Naive thymus-derived CD8-positive, alpha-beta T cell (primary cell): ENCODE data around the gene KEL. TPM values are rescaled to one million over a fixed set of nuclear protein-coding genes. Genes with fewer than 3 reads are reported as not detected.

Source experiments
- ATAC-seq, 2 donors: fragments of 150-1000 bp; cut with Tn5 transposase in 1 of 2; sonication (Bioruptor Pico), chemical (Tn5 transposase) in 1 of 2; 1 replicate in 1 of 2; 2 replicates in 1 of 2; pipeline ENCODE4 v1.10.0; 2021; ENCODE audit warnings: mild to moderate bottlenecking in 2 of 2, moderate library complexity in 2 of 2
- POLR2A ChIA-PET: fragments of 350-600 bp; sonication (Branson Sonifier 250); formaldehyde crosslinking; loops from one replicate; lab custom pipeline; 2021; ENCODE audit warnings: antibody characterized with exemption; lab: Charles Lee
- DNase-seq, 10 donors: peaks; one replicate each; pipeline versions ENCODE4 v3.0.0 to v3.0.0-alpha.2; 2020 to 2022
- H3K27ac Mint-ChIP-seq, 10 donors: one replicate each; pipeline ENCODE4 v1.8.0; 2020 to 2022; ENCODE audit warnings: mild to moderate bottlenecking in 10 of 10, mixed read lengths in 10 of 10, moderate library complexity in 4 of 10, inconsistent platforms in 1 of 10
- H3K27me3 Mint-ChIP-seq, 5 donors: one replicate each; pipeline ENCODE4 v1.8.0; 2021 to 2022; ENCODE audit warnings: mixed read lengths in 5 of 5
- H3K36me3 Mint-ChIP-seq, 3 donors: one replicate each; pipeline ENCODE4 v1.8.0; 2020 to 2022; ENCODE audit warnings: mixed read lengths in 3 of 3, mild to moderate bottlenecking in 2 of 3, inconsistent platforms in 1 of 3
- H3K4me1 Mint-ChIP-seq, 4 donors: one replicate each; pipeline ENCODE4 v1.8.0; 2021 to 2022; ENCODE audit warnings: mixed read lengths in 4 of 4
- H3K4me3 Mint-ChIP-seq, 10 donors: one replicate each; pipeline ENCODE4 v1.8.0; 2020 to 2022; ENCODE audit warnings: mild to moderate bottlenecking in 10 of 10, mixed read lengths in 10 of 10, moderate library complexity in 6 of 10, inconsistent platforms in 1 of 10
- H3K9me3 Mint-ChIP-seq, 9 donors: one replicate each; pipeline ENCODE4 v1.8.0; 2020 to 2022; ENCODE audit warnings: mixed read lengths in 9 of 9, mild to moderate bottlenecking in 3 of 9, inconsistent platforms in 1 of 9, moderate library complexity in 1 of 9
- polyA plus RNA-seq, 3 donors: library from polyadenylated mRNA; unstranded; fragments of 300-500 nt; fragmentation: Illumina TruSeq; gene quantifications; one replicate each; pipeline ENCODE4 v1.2.3, GENCODE V29; 2021
- total RNA-seq, 8 experiments: library from RNA in 2 of 8; stranded (reverse) in 2 of 8; gene quantifications; one replicate each; pipeline ENCODE4 v1.2.3 and lab custom pipeline; 2021 to 2026

The KEL gene
- total RNA-seq, result under 1 TPM; 0.47 to 0.70 TPM
- polyA plus RNA-seq, result not detected
- total RNA-seq (lab: John Stamatoyannopoulos, UW), result 0 to 0.26 (median 0.08) reads per million in 6 experiments

- no peaks in the 10 kb centered on the region for H3K36me3 Mint-ChIP-seq
- no peak within 1 kb of the TSS for H3K4me3 Mint-ChIP-seq
- DNase-seq (no peak), ATAC-seq (no peak)
- H3K27ac Mint-ChIP-seq, result peak within 1 kb of the TSS in 1 of 10 donors; percentile 49
- POLR2A ChIA-PET, result no interaction called here
- H3K9me3 Mint-ChIP-seq, result no peaks in the 10 kb centered on the region
- H3K4me1 Mint-ChIP-seq, result no peaks in the 10 kb centered on the region
- peaks cover 15 to 42% (median 36%) of the 10 kb centered on the region in 5 donors for H3K27me3 Mint-ChIP-seq
Measured at GRCh38 chr7:142961973-142962926, at the start of gene KEL. TSS of gene KEL (minus strand) at chr7:142962363. CDS start at chr7:142962206, 157 bp downstream.

GRCh38 chr7:143008007-143008901 is 46.1 kb upstream of the KEL start:
- POLR2A ChIA-PET, result no interaction called here
- Mint-ChIP-seq H3K9me3 (no peaks in the 10 kb centered on the region), H3K27ac (no peak overlapping the region), H3K4me3 (no peak overlapping the region), H3K36me3 (no peaks in the 10 kb centered on the region), H3K4me1 (peaks cover 2 to 26% (median 5%) of the 10 kb centered on the region in 4 donors), H3K27me3 (peaks cover 0 to 8% (median 3%) of the 10 kb centered on the region in 5 donors)
- peak; percentile 91 to 94 for ATAC-seq
- DNase-seq, result peak; percentile 63 to 88 (median 76)

- Mint-ChIP-seq H3K9me3 (no peaks in the 10 kb centered on the region), H3K36me3 (peaks cover 0 to 5% (median 0%) of the 10 kb centered on the region in 3 donors), H3K27ac (no peak overlapping the region), H3K4me3 (no peak overlapping the region), H3K4me1 (peaks cover 4 to 20% (median 10%) of the 10 kb centered on the region in 4 donors), H3K27me3 (peaks cover 0 to 3% (median 3%) of the 10 kb centered on the region in 5 donors)
- POLR2A ChIA-PET, result no interaction called here
- ATAC-seq (no peak), DNase-seq (no peak)
Measured at GRCh38 chr7:143005632-143006260, 43.6 kb upstream of the KEL start.

- Mint-ChIP-seq H3K36me3 (peaks cover 0 to 5% (median 0%) of the 10 kb centered on the region in 3 donors), H3K27ac (peak overlapping the region in 7 of 10 donors; percentile 2 to 85 (median 33)), H3K27me3 (peaks cover 0 to 3% (median 3%) of the 10 kb centered on the region in 5 donors), H3K9me3 (no peaks in the 10 kb centered on the region), H3K4me1 (peaks cover 4 to 13% (median 10%) of the 10 kb centered on the region in 4 donors), H3K4me3 (peak overlapping the region; percentile 70 to 89 (median 84))
- DNase-seq (peak in 8 of 10 donors; percentile 8 to 74 (median 57)), ATAC-seq (peak; percentile 75 to 86)
- POLR2A ChIA-PET, result interaction anchor here (1.4 to 3.7 kb wide), 2 partner anchors 148 to 195 kb away, joined by 4 to 12 read pairs; partner anchors contain the start of gene EPHB6
Measured at GRCh38 chr7:143003393-143004051, 41.4 kb upstream of the KEL start.

GRCh38 chr7:143002898-143003297 is 40.7 kb upstream of the KEL start:
- POLR2A ChIA-PET, result interaction anchor here (1.4 to 3.7 kb wide), 2 partner anchors 148 to 194 kb away, joined by 4 to 12 read pairs; partner anchors contain the start of gene EPHB6
- Mint-ChIP-seq H3K4me1 (peaks cover 4 to 13% (median 8%) of the 10 kb centered on the region in 4 donors), H3K27me3 (peaks cover 0 to 3% (median 2%) of the 10 kb centered on the region in 5 donors), H3K27ac (peak overlapping the region in 5 of 10 donors; percentile 4 to 85 (median 33)), H3K4me3 (peak overlapping the region; percentile 70 to 89 (median 84)), H3K36me3 (peaks cover 0 to 5% (median 0%) of the 10 kb centered on the region in 3 donors), H3K9me3 (no peaks in the 10 kb centered on the region)
- no peak for DNase-seq
- ATAC-seq, result no peak

GRCh38 chr7:143002106-143002505 is 39.9 kb upstream of the KEL start:
- POLR2A ChIA-PET, result interaction anchor here (0.6 to 3.7 kb wide), 2 partner anchors 147 to 589 kb away, joined by 3 to 12 read pairs; partner anchors contain the start of gene EPHB6
- no peak overlapping the region for H3K4me3 Mint-ChIP-seq
- peak in 2 of 10 donors; percentile 12 to 16 for DNase-seq
- peaks cover 4 to 11% (median 7%) of the 10 kb centered on the region in 4 donors for H3K4me1 Mint-ChIP-seq
- H3K27me3 Mint-ChIP-seq, result peaks cover 0 to 1% (median 0%) of the 10 kb centered on the region in 5 donors
- no peaks in the 10 kb centered on the region for H3K9me3 Mint-ChIP-seq
- no peak for ATAC-seq
- no peak overlapping the region for H3K27ac Mint-ChIP-seq
- peaks cover 0 to 5% (median 0%) of the 10 kb centered on the region in 3 donors for H3K36me3 Mint-ChIP-seq

- peaks cover 4 to 11% (median 7%) of the 10 kb centered on the region in 4 donors for H3K4me1 Mint-ChIP-seq
- no peaks in the 10 kb centered on the region for H3K9me3 Mint-ChIP-seq
- no peak overlapping the region for H3K4me3 Mint-ChIP-seq
- H3K27me3 Mint-ChIP-seq, result peaks cover 0 to 1% (median 0%) of the 10 kb centered on the region in 5 donors
- ATAC-seq, result no peak
- peak overlapping the region in 1 of 10 donors; percentile 43 for H3K27ac Mint-ChIP-seq
- POLR2A ChIA-PET, result interaction anchor here (3.7 kb wide), 1 partner anchor 145 kb away, joined by 12 read pairs; the partner anchor contains the start of gene EPHB6
- no peak for DNase-seq
- peaks cover 0 to 5% (median 0%) of the 10 kb centered on the region in 3 donors for H3K36me3 Mint-ChIP-seq
Measured at GRCh38 chr7:143000648-143001047, 38.5 kb upstream of the KEL start.

- H3K4me3 Mint-ChIP-seq, result no peak overlapping the region
- H3K36me3 Mint-ChIP-seq, result peaks cover 0 to 5% (median 0%) of the 10 kb centered on the region in 3 donors
- peaks cover 4 to 11% (median 7%) of the 10 kb centered on the region in 4 donors for H3K4me1 Mint-ChIP-seq
- ATAC-seq (no peak), DNase-seq (no peak)
- no peaks in the 10 kb centered on the region for H3K27me3 Mint-ChIP-seq
- POLR2A ChIA-PET, result interaction anchor here (3.7 kb wide), 1 partner anchor 144 kb away, joined by 12 read pairs; the partner anchor contains the start of gene EPHB6
- no peak overlapping the region for H3K27ac Mint-ChIP-seq
- no peaks in the 10 kb centered on the region for H3K9me3 Mint-ChIP-seq
Measured at GRCh38 chr7:142999793-143000192, 37.6 kb upstream of the KEL start.

- H3K36me3 Mint-ChIP-seq, result peaks cover 0 to 5% (median 0%) of the 10 kb centered on the region in 3 donors
Measured at GRCh38 chr7:142998966-142999365, 36.8 kb upstream of the KEL start.

GRCh38 chr7:142997456-142997989 is 35.4 kb upstream of the KEL start:
- ATAC-seq (no peak), DNase-seq (no peak)
- Mint-ChIP-seq H3K27me3 (peaks cover 0 to 5% (median 0%) of the 10 kb centered on the region in 5 donors), H3K4me3 (no peak overlapping the region), H3K36me3 (peaks cover 0 to 5% (median 4%) of the 10 kb centered on the region in 3 donors), H3K9me3 (no peaks in the 10 kb centered on the region), H3K4me1 (peaks cover 0 to under 1% (median 0%) of the 10 kb centered on the region in 4 donors), H3K27ac (no peak overlapping the region)
- POLR2A ChIA-PET, result no interaction called here

More at GRCh38 chr7:142998966-142999365, 36.8 kb upstream of the KEL start:
- DNase-seq, result no peak
- no peak for ATAC-seq
- Mint-ChIP-seq H3K9me3 (no peaks in the 10 kb centered on the region), H3K27me3 (no peaks in the 10 kb centered on the region), H3K4me3 (no peak overlapping the region), H3K4me1 (peaks cover 4 to 11% (median 7%) of the 10 kb centered on the region in 4 donors), H3K27ac (no peak overlapping the region)
- POLR2A ChIA-PET, result no interaction called here

GRCh38 chr7:142992427-142992826 is 30.3 kb upstream of the KEL start:
- no peak overlapping the region for H3K27ac Mint-ChIP-seq
- no peak overlapping the region for H3K4me3 Mint-ChIP-seq
- DNase-seq (no peak), ATAC-seq (no peak)
- H3K4me1 Mint-ChIP-seq, result no peaks in the 10 kb centered on the region
- peaks cover 0 to 4% (median 0%) of the 10 kb centered on the region in 3 donors for H3K36me3 Mint-ChIP-seq
- peaks cover 10 to 14% (median 14%) of the 10 kb centered on the region in 5 donors for H3K27me3 Mint-ChIP-seq
- POLR2A ChIA-PET, result no interaction called here
- no peaks in the 10 kb centered on the region for H3K9me3 Mint-ChIP-seq
